ENCODE measurements around the gene TEX52. TPM values are rescaled to one million over a fixed set of nuclear protein-coding genes. Genes with fewer than 3 reads are reported as not detected.

The TEX52 gene
- total and polyA plus RNA-seq, 2 of the 8 experiments (the other 6 are each of a cell fraction or from before 2014, with no cell fraction given): not detected

GRCh38 chr12:2897418-2897817 lies 40.6 kb upstream of the TEX52 start:
- Histone ChIP-seq H2BK12ac (ENCODE audit: low read depth, low read length) (no peak overlapping the region), H3K23me2 (ENCODE audit: low read depth, low read length) (no peaks in the 10 kb centered on the region; the same call in 1 of the 2 replicates), H3K9ac (replicated peaks in 1 of 4; ENCODE audit: extremely low read depth in 1 of 4, low read depth in 3 of 4, low read length in 3 of 4) (no peak overlapping the region), H3K79me2 (ENCODE audit: control insufficient read depth in 1 of 2, insufficient read depth in 2 of 2, low read length in 2 of 2) (peaks cover 2 to 25% of the 10 kb centered on the region in 2 experiments; a peak in 3 of 4 replicates), H2AK5ac (ENCODE audit: low read depth, low read length) (no peak overlapping the region), H4K8ac (ENCODE audit: extremely low read depth, insufficient read depth, low read length) (no peak overlapping the region), H3K4ac (replicated peaks; ENCODE audit: insufficient read length, low read depth, low read length) (no peak overlapping the region), H3K27ac (ENCODE audit: low read depth, low read length) (no peak overlapping the region), H4K5ac (ENCODE audit: insufficient read length, low read depth, low read length) (no peak overlapping the region), H4K20me1 (replicated peaks in 1 of 2; ENCODE audit: control insufficient read depth in 1 of 2, insufficient read depth in 2 of 2, low read length in 2 of 2) (no peaks in the 10 kb centered on the region), H2BK15ac (ENCODE audit: low read length) (no peak overlapping the region), H2BK120ac (replicated peaks; ENCODE audit: low read depth, low read length) (no peak overlapping the region), H3K14ac (ENCODE audit: insufficient read length) (no peak overlapping the region), H3K36me3 (ENCODE audit: control insufficient read depth in 2 of 4, insufficient read depth in 4 of 4, low read length in 3 of 4) (no peaks in the 10 kb centered on the region), H3K18ac (ENCODE audit: extremely low read depth, low read length) (no peak overlapping the region), H3K56ac (replicated peaks; ENCODE audit: insufficient read length, low read depth, low read length) (no peak overlapping the region), H3K4me3 (ENCODE audit: extremely low read depth in 1 of 4, insufficient read depth in 2 of 4, low read depth in 3 of 4, low read length in 4 of 4) (no peak overlapping the region), H2BK5ac (ENCODE audit: low read depth, low read length) (no peak overlapping the region), H3K4me2 (ENCODE audit: insufficient read depth in 1 of 2, low read depth in 2 of 2, low read length in 2 of 2) (no peak overlapping the region), H3K27me3 (replicated peaks in 1 of 4; ENCODE audit: control insufficient read depth in 3 of 4, extremely low read depth in 1 of 4, insufficient read depth in 3 of 4, low read length in 3 of 4) (no peaks in the 10 kb centered on the region), H3K9me3 (ENCODE audit: insufficient read depth in 2 of 2, low read depth in 1 of 2, low read length in 1 of 2) (no peaks in the 10 kb centered on the region), H2AFZ (ENCODE audit: low read length) (no peak overlapping the region), H3K79me1 (ENCODE audit: low read depth, low read length) (no peaks in the 10 kb centered on the region), H4K91ac (replicated peaks; ENCODE audit: insufficient read length, low read length) (no peak overlapping the region), H3K4me1 (replicated peaks in 1 of 4; ENCODE audit: control insufficient read depth in 3 of 4, insufficient read depth in 4 of 4, low read length in 3 of 4) (no peaks in the 10 kb centered on the region), H3K23ac (ENCODE audit: insufficient read length) (no peak overlapping the region), H2BK20ac (ENCODE audit: low read length) (no peak overlapping the region)
- DNase-seq (ENCODE audit: low read depth in 1 of 2, low spot score in 2 of 2): no peak
- ChIA-PET POLR2A (ENCODE audit: partially characterized antibody) (interaction anchor here (1.0 kb wide), 1 partner anchor 17 kb away, joined by 3 read pairs; no protein-coding TSS in a partner anchor), CTCF (ENCODE audit: partially characterized antibody) (interaction anchor here (1.2 to 15.6 kb wide), 2 partner anchors 18 to 44 kb away, joined by 3 to 143 read pairs; no protein-coding TSS in a partner anchor)
- 99% methylated on average over 4 of the region's 5 CpGs; no CpG with 5 or more reads in 1 of the 2 experiments for WGBS, 2 experiments (ENCODE audit: extremely low coverage in 1 of 2, insufficient coverage in 1 of 2, insufficient read length in 1 of 2, insufficient replicate concordance in 2 of 2, low coverage in 1 of 2, low lambda C conversion rate in 2 of 2, missing lambda C conversion rate in 1 of 2)
- TF ChIP-seq CBX5 (IDR thresholded peaks at IDR 0.05; ENCODE audit: low read depth, low read length): no peak
- TF ChIP-seq EGR1 (IDR thresholded peaks at IDR 0.05; ENCODE audit: borderline replicate concordance, low read depth, low read length): no peak
- TF ChIP-seq JUN (IDR thresholded peaks at IDR 0.05; ENCODE audit: low read depth, low read length): no peak
- no peak for FAIRE-seq
